ENCODE data around the gene LOXL1.

Gene LOXL1

DNA sequence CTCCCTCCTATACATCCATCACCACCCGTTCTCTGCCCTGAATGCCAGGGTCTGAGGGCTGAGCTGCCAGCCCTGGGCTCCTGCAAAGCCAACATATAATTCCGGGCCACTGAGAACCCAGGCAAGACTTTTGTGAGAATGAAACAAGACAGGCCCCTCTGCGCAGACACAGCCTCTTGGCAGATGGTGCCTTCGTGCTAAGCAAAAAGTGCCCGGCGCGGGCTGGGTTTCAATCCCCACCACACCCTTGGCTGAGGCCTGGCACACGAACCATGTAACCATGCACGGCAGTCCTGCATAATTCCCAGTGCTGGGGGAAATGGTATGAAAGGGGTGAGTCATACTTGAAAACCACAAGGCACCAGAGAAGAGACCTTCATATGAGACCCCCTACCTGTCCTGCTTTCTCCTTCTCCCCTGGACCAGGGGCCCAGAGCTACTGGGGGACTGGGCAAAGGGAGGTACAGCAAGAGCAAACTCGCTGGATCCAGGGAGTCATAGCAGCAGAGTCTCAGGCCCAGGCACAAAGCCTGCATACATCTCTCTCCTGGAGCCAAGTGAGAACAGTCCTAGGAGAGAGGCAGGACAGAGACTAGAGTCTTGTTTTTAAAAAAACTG lies 26.1 kb upstream of the LOXL1 start:
- DNase-seq: peak; percentile 41

DNA sequence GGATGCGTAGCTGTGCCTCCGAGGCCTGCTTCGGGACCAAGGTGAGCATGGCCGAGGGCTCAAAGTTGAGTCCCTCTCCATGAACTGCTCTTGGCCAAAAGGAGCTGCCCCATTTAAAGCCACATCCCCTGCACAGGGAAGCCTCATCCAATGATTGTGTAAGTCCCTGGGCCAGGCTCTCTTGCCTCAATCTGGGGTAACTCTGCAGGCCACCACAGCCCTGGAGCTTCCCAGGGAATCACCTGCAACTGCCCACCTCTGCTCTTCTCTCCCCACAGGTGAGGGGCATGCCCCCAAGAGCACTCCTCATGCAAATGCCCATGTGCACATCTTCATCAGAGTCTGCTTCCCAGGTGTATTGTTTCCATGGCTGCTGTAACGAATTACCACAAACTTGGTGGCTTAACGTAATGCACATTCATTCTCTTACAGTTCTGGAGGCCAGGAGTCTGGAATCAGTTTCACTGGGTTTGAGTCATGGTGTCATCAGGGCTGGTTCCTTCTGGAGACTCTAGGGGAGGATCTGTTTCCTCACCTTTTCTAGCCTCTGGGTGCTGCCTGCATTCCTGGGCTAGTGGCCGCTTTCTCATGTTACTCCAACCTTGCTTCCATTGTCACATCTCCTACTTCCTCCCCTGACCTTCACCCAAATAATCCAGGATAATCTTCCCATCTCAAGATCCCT lies 25.0 kb upstream of the LOXL1 start:
- no peak for DNase-seq

DNA sequence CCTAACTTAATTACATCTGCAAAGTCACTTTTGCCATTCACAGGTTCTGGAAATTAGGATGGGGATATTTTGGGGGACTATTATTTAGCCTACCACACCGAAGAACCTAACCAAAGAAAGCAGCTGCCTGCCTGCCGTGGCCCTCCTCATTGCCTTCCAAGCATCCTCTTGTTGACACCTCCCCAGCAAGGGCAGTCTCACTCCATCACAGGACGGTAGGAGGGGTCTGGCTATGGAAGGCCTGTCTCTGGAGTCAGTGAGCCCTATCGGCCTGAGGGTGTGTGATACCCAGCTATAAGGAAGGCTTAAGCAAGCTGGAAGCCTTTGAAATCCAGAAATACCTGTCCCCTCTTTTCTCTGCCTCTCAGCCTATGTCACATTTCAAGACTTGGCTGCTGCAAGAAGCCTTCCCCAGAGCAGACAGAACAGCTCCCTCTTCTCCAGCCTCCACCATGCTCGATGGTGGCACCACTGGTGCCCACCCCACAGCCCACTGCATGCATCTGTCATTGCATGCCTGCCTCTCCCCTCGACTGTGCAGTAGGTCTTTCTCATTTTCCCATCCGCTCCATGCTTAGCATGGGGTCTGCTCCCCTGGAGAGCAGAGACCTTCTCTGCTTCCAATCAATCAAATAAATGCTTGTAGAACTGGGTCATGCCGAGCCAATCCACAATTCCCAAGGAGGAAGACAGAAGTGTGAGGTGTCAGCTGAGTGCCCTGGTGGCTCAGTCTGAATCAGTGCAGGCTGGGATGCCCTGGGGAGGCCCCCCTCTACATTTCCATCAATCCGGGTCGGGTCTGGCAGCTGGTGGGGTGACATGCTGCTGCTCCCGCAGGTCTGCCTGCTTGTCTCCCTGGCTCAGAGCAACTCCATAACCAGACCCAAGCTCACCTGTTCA lies 23.9 kb upstream of the LOXL1 start:
- no peak for DNase-seq

DNA sequence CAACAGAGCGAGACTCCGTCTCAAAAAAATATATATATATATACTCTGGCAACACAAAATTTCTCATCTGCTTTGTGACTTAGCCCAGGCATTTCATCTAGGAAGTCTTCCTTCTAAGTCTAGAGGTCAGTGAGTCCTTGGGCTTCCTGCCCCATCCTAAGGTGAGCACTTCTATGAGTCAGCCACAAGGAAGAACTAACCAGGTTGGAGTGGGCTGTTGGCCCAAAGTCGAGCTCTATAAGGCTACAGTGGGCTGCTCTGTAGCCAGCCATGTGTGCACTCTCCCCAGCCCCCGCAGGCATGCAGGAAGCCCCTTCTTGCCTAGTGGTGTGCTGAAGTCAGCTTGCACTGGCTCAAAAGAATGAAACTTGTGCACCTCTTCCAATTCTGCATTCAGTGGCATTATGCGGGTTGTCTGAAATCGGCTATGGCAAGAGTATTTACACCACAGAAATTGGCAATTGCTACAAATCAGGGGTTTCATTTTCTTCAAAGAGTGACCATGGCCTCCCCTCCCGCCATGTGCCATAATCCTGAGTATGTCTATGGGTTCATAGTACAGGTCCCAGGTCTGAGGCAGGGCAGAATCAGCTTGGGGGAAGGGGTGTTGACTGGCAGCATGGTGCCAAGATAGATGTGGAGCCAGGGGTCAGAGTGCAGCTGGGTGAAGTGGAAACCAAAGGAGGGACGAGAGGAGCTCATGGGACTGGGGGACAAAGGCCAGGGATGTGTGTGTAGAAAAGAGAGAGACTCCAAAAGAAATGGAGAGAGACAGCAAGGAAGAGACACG lies 22.0 kb upstream of the LOXL1 start:
- no peak for DNase-seq

DNA sequence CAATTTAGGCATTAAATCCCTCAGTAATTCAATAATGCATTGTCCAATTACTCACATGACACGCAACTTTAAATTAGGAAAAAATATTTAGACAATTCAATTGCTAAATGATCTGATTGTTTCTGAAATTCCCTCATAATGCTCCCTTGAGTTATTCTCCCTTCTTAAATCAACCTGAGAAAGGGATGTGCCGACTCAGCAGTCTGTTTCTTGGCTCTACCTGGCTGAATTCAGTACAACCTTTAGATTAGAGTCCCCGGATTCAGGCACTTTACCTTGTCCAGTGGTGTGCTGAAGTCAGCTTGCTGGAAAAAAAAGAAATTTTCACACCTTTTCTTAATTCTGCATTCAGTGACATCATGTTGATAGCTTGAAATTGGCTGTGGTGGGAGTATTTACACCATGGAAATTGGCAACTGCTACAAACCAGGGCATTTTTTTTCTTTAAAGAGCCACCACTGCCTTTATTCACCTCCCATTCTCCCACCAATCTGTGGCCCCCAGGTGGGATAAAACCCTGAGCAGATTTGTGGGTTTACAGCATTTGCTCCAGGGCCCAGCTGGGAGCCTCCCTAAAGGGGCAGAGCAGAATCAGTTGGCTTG lies 20.9 kb upstream of the LOXL1 start:
- DNase-seq: no peak

DNA sequence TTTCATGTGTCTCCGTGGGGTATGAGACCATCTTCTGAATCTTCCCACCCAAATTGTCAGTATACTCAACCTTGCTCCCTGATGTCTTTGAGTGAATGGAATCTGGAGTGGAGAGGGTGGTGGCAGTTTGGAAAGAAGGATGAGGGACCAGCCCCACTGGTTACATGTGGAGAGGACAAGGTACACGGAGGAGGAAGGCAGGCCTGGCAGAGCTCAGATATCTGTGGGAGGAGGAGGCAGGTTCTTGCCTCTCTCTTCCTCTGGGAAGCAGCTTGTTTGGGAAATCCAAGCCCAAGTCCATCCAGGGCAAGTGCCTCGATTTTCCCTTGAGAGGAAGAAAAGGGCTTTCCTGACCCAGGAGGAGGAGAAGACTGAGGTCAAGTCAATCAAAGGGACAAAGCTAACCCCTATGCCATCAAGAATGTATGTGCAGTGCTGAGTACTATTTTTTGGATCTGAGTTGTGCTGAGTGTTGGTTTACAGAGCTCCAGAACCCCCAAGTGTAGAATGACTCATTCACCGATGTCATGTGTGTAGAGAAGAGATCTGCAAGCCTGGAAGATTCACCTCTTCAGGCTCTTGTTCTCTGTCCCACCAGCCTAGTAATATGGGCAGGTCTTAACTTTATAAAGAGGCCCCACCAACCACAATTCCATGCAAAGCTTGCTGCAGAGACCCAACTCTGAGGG lies 19.8 kb upstream of the LOXL1 start:
- no peak for DNase-seq

DNA sequence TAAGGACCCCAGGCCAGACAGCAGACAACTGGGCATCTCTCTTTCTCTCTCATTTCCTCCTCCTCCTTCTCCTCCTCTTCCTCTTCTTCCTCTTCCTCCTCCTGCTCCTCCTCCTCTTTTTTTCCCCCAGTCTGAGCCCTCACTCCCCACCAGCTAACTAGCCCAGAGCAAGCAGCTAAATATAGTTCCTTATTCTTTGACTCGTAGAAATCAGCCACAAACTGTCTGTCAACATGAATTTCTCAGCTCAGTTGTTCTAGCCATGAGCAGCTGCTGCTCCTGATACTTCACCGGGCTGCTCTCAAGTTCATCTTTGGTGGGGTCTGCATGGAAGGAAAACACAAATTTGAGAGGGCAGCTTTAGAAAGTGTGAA lies 19.2 kb upstream of the LOXL1 start:
- no peak for DNase-seq

DNA sequence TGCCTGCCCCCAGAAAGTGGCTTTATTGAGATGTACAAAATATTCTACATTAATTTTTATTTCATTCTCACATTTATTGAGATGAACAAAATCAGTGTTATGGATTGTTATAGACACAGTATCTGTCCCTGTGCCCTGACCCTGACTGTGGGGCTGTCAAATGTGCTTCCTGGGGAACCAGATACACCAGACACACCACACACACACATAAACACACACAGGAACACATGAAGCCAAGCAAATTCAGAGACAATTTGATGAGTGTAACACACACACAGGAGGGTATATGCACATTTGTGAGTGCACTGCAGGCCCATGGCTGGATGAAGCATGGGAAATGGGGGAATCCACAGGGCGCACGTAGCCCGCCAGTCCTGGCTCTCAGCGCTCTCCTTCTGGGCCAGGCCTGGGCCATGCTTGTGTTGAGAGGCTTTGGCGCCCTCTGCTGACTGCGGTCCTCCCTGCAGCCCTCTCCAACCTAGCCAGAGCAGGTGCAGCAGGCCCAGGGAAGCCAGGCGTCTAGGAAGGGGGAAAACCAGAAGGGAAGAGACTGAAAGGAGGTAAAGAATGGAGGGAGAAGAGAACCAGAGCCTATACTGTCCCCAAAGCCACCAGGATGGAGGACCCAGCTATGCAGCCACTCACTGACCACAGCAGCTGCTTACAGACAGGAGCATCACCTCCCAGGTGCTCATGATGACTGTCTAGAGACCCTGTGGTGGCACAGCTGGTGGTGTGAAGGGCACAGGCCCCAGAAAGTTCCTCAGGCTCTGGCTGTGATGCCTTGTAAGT lies 18.0 kb upstream of the LOXL1 start:
- peak; percentile 37 for DNase-seq

DNA sequence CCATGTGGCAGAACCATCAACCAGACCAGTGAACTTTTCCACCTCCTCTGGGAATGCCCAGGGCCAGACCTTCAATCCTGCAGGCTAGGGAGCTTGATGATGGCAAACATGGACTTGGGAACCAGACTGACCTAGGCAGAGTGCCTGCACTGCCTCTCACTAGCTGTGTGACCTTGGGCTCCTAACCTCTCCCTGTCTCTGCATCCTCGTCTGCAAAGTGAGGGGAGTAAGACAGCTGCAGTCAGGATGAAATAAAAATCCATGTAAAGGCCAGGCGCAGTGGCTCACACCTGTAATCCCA lies 17.5 kb upstream of the LOXL1 start:
- no peak for DNase-seq

DNA sequence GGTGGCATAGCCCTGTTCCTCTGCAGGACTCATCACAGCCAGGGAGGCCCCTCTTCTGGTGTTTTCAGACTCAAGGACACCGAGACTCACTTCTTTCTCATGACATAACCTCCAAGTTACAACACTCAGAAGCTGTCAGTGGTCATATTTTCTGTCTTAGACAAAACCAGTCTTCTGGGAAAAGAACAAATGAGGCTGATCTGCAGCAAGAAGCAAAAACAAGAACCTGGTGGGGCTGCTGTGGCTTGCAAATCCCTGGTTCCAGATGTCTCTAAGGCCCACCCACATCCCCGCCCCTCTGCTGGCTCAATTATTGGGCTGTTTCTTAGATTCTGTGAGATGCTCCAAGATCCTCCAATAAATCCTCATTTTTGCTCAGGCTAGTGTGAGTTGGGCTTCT lies 16.6 kb upstream of the LOXL1 start:
- DNase-seq: no peak

DNA sequence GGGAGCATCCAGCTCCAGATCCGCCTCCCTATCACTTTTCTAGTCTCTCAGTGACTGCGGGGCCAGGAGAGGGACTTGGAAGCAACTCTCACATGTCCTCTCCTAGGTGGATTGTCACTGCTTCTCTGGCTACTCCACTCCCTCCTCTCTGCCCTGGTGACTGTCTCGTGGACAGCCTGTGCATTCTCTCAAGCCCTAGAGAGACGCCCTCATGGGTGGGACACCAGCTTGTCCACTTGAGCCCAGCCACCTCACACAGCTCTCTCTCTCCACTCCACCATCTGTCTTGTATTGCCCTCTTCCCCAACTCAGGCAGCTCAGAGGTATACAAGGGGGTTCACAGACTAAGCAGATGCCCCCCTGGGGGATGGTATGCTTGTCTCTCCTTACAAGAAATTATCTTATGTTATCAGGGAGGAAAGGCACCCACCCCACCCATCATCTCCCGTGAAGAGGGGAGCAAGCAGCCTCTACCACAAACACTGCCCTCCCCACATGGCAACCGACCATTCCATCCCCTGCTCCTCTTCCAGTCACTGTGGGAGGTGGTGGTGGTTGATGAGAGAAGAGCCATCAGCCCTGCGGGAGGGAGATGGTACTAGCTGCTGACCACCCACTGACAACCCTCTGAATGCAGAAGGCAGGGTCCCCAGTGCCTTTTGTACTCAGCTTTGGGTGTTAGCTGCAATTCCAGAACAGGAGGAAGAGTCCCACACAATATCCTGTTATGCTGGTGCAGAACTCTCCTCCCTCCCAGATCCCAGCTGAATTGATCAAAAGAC lies 15.5 kb upstream of the LOXL1 start:
- no peak for DNase-seq

DNA sequence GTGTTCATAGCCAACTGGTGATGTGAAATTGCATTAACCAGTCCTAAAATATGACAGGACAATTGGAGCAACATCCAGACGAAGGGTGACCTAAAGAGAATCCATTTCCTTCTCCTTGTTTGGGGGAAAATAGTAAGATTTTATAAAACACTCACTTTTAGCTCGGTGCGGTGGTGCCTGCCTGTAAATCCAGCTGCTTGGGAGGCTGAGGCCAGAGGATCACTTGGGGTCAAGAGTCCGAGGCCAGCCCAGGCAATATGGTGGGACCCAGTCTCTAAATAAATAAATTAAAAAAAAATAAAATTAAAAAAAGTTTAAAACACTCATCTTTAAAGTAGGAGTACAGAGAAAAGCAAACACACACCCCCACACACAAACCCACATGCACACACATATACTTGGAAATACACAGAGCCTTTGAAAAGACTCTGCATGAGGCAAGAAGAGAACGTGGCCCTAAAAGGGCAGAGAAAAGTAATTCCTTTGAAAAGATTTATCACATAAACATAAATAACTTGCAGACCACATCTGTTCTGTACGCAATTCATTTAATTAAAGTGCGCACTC lies 14.1 kb upstream of the LOXL1 start:
- DNase-seq: no peak

DNA sequence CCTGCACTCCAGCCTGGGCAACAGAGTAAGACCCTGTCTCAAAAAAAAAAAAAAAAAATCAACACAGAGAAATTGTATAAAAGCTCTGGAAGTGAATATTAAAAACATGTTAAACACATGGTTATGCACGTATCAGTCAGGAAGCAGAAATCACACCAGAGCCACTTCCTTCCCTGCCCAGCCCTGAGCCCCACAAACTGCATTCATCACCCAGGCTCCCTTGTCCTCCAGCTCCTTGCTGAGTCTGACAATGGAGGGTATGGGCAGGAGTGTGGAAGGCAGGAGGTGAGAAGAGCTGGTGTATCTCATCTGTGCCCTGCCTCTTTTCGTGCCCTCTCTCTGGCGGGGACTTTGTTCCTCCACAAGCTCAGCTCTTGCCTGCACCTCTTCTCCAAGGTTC lies 12.1 kb upstream of the LOXL1 start:
- no peak for DNase-seq

DNA sequence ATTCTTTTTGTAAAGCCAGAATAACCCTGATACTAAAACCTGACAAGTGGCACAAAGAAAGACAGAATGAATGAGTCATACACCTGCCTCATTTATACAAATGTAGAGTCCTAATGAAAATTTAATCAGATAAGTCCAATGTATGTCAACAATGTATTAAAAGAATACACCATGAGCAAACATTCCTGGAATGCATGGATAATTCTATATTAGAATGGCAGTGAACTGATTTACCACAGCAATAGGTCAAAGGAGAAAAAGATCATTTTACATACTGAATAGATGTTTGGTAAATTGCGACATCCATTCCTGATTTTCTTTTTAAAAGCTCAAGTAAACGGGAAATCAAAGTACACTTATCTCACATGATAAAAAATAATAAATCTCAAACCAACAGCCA lies 11.2 kb upstream of the LOXL1 start:
- DNase-seq: no peak

DNA sequence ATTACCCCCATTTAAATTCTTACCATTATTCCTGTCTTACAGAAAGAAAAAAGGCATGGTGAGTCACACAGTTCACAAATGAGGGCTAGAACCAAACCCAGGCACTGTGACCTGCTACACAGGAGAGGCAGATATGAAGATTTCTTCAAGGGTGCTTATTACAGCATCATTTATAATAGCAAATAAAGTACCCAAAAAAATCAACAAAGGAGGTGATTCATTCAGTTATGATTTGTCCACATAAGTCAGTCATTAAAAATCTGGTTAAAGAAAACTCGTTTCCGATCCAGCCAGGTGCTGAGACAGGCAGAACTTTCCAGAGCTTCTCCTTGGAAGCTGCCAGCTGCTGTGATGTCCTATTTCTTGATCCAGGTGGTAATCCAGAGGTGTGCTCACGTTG lies 7.5 kb upstream of the LOXL1 start:
- DNase-seq: no peak

DNA sequence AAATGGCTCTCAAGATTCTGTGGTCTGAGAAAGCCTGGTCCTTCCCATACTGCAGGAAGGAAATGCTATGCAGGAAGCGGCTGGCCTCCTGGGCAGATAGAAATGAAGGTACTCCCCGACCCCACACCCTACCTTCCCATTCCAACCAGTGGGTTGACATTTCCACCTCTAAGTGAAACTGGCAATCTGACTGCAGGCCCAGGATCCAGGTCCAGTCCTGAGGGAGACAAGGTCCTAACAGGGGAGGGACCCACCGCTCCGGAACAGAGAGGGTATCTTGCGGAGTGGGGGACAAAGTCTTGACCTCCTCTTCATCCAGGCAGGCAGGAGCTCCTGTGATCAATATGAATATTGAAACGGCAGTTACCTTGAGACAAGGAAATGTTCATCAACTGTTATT lies 6.6 kb upstream of the LOXL1 start:
- no peak for DNase-seq

DNA sequence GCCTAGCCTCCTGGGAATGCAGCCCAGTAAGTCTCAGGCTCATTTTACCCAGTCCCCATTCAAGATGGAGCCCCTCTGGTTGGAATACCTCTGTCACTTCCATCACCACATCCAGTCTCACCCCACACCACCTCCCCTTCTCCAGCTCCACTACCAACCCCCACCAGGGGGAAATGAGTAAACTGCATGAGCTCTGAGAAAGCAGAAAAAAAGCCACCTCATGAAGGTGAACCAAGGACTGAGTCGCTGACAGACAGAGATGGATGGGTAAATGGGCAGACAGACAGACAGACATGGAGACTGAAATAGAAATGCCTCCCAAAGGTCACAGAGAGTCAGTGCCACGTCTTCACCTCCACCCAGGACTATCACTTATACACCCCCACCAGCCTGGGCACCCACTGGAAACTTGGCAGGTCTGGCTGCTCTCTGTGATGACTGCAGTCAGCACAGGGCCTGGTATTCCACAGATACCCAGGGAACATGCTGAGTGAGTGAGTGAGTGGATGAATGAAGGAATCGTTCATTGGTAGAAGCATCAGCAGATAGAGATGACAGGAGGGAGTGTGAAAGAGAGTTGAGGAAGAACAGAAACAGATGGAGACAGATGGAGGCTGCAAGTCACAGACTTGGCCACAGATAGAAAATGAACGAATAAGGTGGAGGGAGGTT lies 4.9 kb upstream of the LOXL1 start:
- no peak for DNase-seq

DNA sequence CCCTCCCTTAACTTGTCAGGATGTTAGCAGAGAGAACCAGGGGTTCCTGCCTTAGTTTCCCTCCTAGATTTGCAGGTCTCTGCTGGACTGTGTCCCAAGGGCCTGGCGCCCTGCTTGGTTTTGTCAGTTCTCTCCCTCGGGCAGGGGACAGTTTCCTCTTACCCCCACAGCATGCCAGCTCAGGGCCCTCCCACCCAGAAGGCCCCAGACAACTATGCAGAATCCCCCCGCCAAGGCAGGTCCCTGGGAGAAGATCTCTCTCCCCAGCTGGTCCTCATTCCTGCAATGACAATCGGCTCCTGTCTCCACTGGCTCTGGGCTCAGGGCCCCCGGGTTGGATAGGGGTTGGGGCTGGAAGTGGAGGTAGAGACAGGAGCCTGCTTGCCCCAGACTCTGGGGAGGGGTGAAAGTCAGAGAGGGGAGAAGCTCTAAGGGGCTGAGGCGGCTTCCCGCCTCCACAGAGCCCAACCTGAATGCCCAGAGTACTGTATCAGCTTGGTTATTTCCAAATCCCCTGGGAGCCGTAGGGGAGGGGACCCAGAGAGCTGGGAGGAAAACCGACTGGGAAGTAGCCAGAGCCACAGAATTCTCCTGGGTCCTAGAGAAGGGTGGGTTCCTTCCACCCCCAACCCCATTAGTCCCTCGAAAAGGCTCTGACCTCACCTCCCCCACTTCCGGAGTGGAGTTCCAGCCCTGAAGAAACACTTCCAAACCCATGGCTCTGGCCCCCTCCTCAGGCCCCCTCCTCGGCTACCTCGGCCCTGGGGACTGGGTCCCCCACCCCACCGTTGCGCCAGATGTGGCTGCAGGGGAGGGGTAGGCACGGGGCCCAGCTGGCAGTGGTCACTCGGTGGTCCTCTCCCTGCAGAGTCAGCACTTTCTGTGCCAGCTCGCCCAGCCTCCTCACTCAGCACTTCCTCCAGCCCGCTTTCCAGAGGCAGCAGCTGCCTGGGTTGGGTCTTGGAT lies 3.8 kb upstream of the LOXL1 start:
- no peak for DNase-seq

DNA sequence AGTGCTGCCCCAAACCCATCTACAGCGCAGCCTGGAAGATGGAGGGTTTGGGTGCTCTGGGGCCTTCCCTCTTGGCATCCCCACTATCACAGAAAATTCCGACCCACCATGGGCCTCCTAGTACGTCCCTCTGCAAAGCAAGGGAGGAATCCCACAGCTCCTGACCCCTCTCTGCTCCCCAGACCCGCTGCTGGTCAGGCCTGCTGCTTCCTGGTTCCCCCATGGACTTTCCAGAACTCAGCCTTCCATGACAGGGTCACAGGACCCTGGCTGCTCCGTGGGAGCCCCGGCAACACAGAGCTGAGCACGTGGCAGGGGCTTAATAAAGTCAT lies 3.1 kb upstream of the LOXL1 start:
- DNase-seq: no peak
